Thymus (tissue), 11 donors: ENCODE results near the gene BRD3OS. TPM values are rescaled to one million over a fixed set of nuclear protein-coding genes. Genes with fewer than 3 reads are reported as not detected.

Source experiments
- DNase-seq, 9 donors: peaks; one replicate each; pipeline ENCODE4 v3.0.0-alpha.2; 2013; ENCODE audit warnings: low spot score in 9 of 9, low read depth in 6 of 9, missing footprints in 1 of 9
- H3K27ac ChIP-seq, 2 donors: one replicate each; pipeline ENCODE4 v1.5.1; 2013; ENCODE audit warnings: control low read depth in 1 of 2, low read depth in 1 of 2, low read length in 1 of 2, mild to moderate bottlenecking in 1 of 2, moderate library complexity in 1 of 2
- H3K27me3 ChIP-seq, 2 donors: one replicate each; pipeline ENCODE4 v1.5.1; 2013; ENCODE audit warnings: low read length in 1 of 2; ENCODE audit not compliant: control insufficient read depth in 2 of 2, insufficient read depth in 1 of 2
- H3K36me3 ChIP-seq, 2 donors: one replicate each; pipeline ENCODE4 v1.5.1; 2013; ENCODE audit warnings: low read length in 1 of 2, mild to moderate bottlenecking in 1 of 2, moderate library complexity in 1 of 2; ENCODE audit not compliant: control insufficient read depth in 2 of 2, insufficient read depth in 2 of 2
- H3K4me1 ChIP-seq, 2 donors: one replicate each; pipeline ENCODE4 v1.5.1; 2013; ENCODE audit warnings: low read length in 2 of 2; ENCODE audit not compliant: control insufficient read depth in 2 of 2, insufficient read depth in 2 of 2
- H3K4me3 ChIP-seq, 2 donors: one replicate each; pipeline ENCODE4 v1.5.1; 2013; ENCODE audit warnings: low read length in 2 of 2, control low read depth in 1 of 2, mild to moderate bottlenecking in 1 of 2
- H3K9me3 ChIP-seq, 2 donors: one replicate each; pipeline ENCODE4 v1.5.1; 2013; ENCODE audit warnings: low read length in 1 of 2, mild to moderate bottlenecking in 1 of 2; ENCODE audit not compliant: control insufficient read depth in 2 of 2, insufficient read depth in 1 of 2
- WGBS: extraction: QIAGEN DNeasy Blood & Tissue Kit; methylation state at CpG from one replicate; pipeline ENCODE4 v1.1.7; 2013; 5-methylcytosine and 5-hydroxymethylcytosine counted together
- polyA plus RNA-seq: library from polyadenylated mRNA; stranded (reverse); fragments of 200-250 nt; gene quantifications from one replicate; pipeline ENCODE4 v1.2.3, GENCODE V29; 2013
- total RNA-seq: library from RNA; stranded (reverse); fragments of 120-200 nt; gene quantifications from one replicate; pipeline ENCODE4 v1.2.4, GENCODE V29; 2013
- donor health status: healthy.

Gene BRD3OS
- total and polyA plus RNA-seq, 2 donors = 9.9 to 12.4 TPM

- WGBS = 73% methylated on average over 37 of the region's 37 CpGs
- Histone ChIP-seq H3K27ac (no peak overlapping the region), H3K27me3 (peaks cover 0 to 10% of the 10 kb centered on the region in 2 donors), H3K4me3 (no peak overlapping the region), H3K9me3 (no peaks in the 10 kb centered on the region), H3K4me1 (no peaks in the 10 kb centered on the region), H3K36me3 (no peaks in the 10 kb centered on the region)
- no peak for DNase-seq
These were observed 45.9 kb upstream of the BRD3OS start for GRCh38 chr9:133979273-133979920.

- no peak for DNase-seq
- Histone ChIP-seq H3K9me3 (no peaks in the 10 kb centered on the region), H3K36me3 (no peaks in the 10 kb centered on the region), H3K4me3 (no peak overlapping the region), H3K27me3 (peaks cover 0 to 10% of the 10 kb centered on the region in 2 donors), H3K4me1 (no peaks in the 10 kb centered on the region), H3K27ac (no peak overlapping the region)
- WGBS = 94% methylated on average over 22 of the region's 22 CpGs
These were observed 45.1 kb upstream of the BRD3OS start for GRCh38 chr9:133979921-133980863.

- Histone ChIP-seq H3K4me3 (no peak overlapping the region), H3K27me3 (peaks cover 0 to 10% of the 10 kb centered on the region in 2 donors), H3K27ac (no peak overlapping the region), H3K36me3 (no peaks in the 10 kb centered on the region), H3K4me1 (no peaks in the 10 kb centered on the region), H3K9me3 (no peaks in the 10 kb centered on the region)
- no peak for DNase-seq
- WGBS = 94% methylated on average over 25 of the region's 25 CpGs
These were observed 44.3 kb upstream of the BRD3OS start for GRCh38 chr9:133980864-133981588.

- WGBS = 94% methylated on average over 14 of the region's 14 CpGs
- peaks cover 0 to 10% of the 10 kb centered on the region in 2 donors for H3K27me3 ChIP-seq
- H3K36me3 ChIP-seq = no peaks in the 10 kb centered on the region
- H3K27ac ChIP-seq = no peak overlapping the region
- no peaks in the 10 kb centered on the region for H3K4me1 ChIP-seq
- no peaks in the 10 kb centered on the region for H3K9me3 ChIP-seq
- H3K4me3 ChIP-seq = no peak overlapping the region
- DNase-seq = no peak
These were observed 43.7 kb upstream of the BRD3OS start for GRCh38 chr9:133981589-133981957.

GRCh38 chr9:133981958-133982681 lies 43.2 kb upstream of the BRD3OS start:
- H3K27me3 ChIP-seq = peaks cover 0 to 10% of the 10 kb centered on the region in 2 donors
- no peak for DNase-seq
- WGBS = 93% methylated on average over 28 of the region's 28 CpGs
- no peaks in the 10 kb centered on the region for H3K4me1 ChIP-seq
- H3K27ac ChIP-seq = no peak overlapping the region
- H3K36me3 ChIP-seq = no peaks in the 10 kb centered on the region
- H3K9me3 ChIP-seq = no peaks in the 10 kb centered on the region
- H3K4me3 ChIP-seq = no peak overlapping the region

- H3K9me3 ChIP-seq = no peaks in the 10 kb centered on the region
- H3K36me3 ChIP-seq = no peaks in the 10 kb centered on the region
- no peak overlapping the region for H3K27ac ChIP-seq
- H3K4me3 ChIP-seq = no peak overlapping the region
- peaks cover 0 to 10% of the 10 kb centered on the region in 2 donors for H3K27me3 ChIP-seq
- H3K4me1 ChIP-seq = no peaks in the 10 kb centered on the region
- WGBS = 89% methylated on average over 25 of the region's 25 CpGs
- no peak for DNase-seq
These were observed 42.1 kb upstream of the BRD3OS start for GRCh38 chr9:133982971-133983720.

GRCh38 chr9:133986061-133986460 lies 39.2 kb upstream of the BRD3OS start:
- DNase-seq = no peak
- WGBS = 94% methylated on average over 6 of the region's 6 CpGs
- Histone ChIP-seq H3K36me3 (no peaks in the 10 kb centered on the region), H3K4me1 (peaks cover 0 to 4% of the 10 kb centered on the region in 2 donors), H3K27me3 (peaks cover 16 to 18% of the 10 kb centered on the region in 2 donors), H3K4me3 (no peak overlapping the region), H3K27ac (no peak overlapping the region), H3K9me3 (no peaks in the 10 kb centered on the region)

GRCh38 chr9:133986774-133987445 lies 38.4 kb upstream of the BRD3OS start:
- WGBS = 92% methylated on average over 13 of the region's 13 CpGs
- Histone ChIP-seq H3K4me1 (peaks cover 6% of the 10 kb centered on the region in 2 donors), H3K27ac (no peak overlapping the region), H3K4me3 (no peak overlapping the region), H3K9me3 (no peaks in the 10 kb centered on the region), H3K27me3 (peaks cover 24 to 26% of the 10 kb centered on the region in 2 donors), H3K36me3 (no peaks in the 10 kb centered on the region)
- DNase-seq = no peak
